SKM-1 (cell line): ENCODE data around the gene GCG.

ENCODE experiments used
- DNase-seq: peaks from one replicate; lab custom pipeline; 2025; ENCODE audit not compliant: unreplicated experiment; lab: John Stamatoyannopoulos, UW

GCG gene

DNA sequence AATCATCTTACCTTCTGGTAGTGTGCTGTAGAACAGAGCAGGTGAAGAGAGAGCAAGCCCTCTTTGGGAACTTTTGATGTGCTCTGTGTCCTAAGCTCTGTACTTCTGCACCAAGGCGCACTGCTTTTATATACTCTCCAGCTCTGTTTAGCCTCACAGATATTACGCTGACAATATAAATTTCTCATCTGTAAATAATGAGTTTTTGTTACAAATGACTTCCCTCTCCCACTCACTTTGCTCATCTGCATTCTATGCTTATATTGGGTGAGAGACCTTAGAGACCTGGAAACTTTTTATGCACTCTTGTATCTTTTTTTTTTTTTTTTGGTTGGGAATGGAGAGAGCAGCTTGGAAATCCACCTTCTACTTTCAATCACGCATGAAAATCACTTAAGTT, at the start of gene GCG:
Gene GCG (minus strand): TSS at position 101 of the 400 bp plus-strand sequence. CDS start 3,069 bp downstream, outside the sequence.
- DNase-seq = no peak

GRCh38 chr2:162200636-162201035, 48.6 kb upstream of the GCG start:
- no peak for DNase-seq

DNA sequence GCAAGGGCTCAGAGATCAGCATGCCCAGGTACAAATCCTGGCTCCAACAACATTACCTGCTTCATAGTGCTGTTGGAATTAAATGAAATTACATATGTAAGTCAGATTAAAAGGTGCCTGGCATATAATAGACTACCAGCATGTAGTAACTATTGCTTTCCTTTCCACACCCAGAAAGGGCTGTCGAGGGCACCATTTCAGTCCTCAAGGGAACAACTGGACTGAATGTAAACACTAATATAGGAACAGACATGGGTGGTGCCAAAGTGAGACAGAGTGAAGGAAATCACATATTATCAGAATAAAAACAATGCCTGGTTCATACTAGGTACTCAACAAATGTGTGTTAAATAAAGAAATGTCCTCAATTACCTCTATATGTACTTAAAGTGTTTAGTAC, 47.9 kb upstream of the GCG start:
- no peak for DNase-seq

DNA sequence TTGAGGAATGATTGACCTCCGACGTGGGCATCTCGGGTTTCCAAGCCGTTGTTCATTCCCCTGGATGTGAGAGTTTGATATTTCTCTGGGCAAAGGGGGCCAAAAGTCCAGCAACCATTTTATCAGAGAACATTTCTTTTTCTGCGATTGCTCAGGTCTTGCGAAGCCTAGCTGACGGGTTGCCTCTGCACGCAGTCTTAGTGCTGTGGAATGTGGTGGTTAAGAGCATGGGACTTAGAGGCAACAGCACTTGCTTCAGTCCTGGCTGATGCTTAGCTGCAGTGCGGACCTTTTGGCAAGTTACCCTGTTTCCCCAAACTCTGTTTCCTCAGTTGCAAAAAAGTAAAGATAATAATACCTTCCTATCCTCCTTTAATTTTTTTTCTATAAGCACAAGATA, 46.2 kb upstream of the GCG start:
- DNase-seq = no peak

DNA sequence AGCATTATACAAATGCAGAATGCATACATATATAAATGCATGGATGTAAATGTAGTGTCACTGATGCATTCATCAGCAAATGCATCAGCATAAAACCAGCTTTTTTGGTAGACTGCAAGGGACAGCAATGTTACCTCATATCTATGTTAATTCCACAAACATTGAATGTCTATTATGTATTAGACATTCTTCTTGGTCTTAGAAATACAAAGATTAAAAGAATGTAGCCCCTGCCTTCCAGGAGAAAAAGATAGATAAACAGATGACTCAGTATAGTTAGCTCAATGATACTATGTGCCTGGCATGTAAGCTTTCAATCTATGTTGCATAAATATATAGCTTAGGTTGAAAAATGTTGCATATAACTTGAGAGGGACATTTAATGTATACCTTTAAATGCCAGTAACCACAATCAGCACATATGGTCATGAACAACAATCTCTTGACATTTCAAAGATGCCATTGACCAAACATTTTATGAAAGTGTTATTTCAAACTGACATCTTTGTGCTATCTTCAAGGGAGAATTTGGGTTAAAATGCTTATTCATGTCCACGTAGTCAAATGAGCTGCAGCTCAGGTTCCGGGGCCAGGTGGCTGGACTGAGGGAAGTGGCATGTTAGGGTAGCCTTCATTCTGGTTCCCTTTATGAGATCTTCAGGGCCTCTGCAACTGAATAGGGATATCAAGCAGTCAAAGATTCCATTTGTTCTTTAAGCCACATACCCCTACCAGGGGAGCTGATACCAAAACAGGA, 45.2 kb upstream of the GCG start:
- no peak for DNase-seq

DNA sequence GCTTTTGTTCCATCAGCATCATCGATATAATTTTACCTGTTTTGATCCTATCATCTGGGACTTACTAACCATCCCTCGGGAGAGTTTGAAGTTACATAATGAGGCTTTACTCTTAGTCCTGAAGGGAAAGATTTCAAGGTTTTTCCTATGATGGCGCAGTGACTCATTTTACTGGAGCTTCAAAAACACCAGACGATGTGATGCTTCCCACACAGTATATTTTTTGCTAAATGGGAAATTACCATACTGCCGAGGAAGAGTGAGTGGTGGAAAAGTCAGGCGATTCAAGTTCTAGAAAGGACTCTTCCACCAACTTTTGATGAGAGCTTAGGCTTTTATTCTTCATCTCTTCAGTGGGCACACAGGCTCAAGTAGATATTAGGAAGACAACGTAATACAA, 44.6 kb upstream of the GCG start:
- DNase-seq = no peak

DNA sequence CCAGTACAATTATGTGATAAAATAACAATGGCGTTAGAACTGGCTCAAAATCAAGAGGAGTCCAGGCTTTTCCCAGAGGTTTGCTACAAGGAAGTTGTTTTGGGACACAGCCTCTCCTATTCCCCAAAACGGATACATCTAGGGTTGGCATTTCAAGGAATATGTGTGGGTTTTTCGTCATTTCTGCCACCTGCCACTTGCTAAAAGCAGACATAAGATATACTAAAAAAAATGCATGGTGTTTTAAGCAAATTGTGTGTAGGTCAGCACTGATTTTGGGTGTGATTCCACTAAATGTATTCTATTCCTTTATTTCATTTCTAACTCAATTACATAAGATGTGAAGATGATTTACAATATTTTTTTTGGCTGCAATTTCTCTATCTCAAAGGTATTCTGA, 36.4 kb upstream of the GCG start:
- no peak for DNase-seq

GRCh38 chr2:162185541-162186232, 33.6 kb upstream of the GCG start:
- no peak for DNase-seq

- no peak for DNase-seq
Measured at GRCh38 chr2:162184821-162185450, 32.9 kb upstream of the GCG start.

GRCh38 chr2:162184359-162184758, 32.3 kb upstream of the GCG start:
- DNase-seq = no peak

- DNase-seq = no peak
Measured at GRCh38 chr2:162182395-162182794, 30.3 kb upstream of the GCG start.

GRCh38 chr2:162177301-162177700, 25.3 kb upstream of the GCG start:
- DNase-seq = no peak

- DNase-seq = no peak
Measured at GRCh38 chr2:162175714-162176113, 23.7 kb upstream of the GCG start.

DNA sequence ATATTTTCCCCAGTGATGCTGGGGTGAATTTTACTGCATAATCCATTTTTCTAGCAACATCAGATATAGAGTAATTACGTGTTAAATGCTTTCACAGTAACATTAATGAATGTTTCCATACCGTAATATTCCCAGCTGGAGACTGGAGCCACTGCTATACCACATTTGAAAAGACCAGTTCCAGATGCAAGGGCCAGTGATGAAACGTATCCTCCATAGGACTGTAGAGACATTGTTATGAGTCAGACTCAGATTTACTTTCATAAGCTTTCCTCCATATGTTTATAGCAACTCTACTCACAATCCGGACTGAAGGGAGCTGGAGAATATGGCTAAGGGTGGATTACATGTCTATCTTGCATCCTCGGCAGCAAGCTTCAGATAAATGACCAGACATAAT, 22.7 kb upstream of the GCG start:
- no peak for DNase-seq

- no peak for DNase-seq
Measured at GRCh38 chr2:162172802-162173370, 20.8 kb upstream of the GCG start.

- DNase-seq = no peak
Measured at GRCh38 chr2:162166745-162167144, 14.7 kb upstream of the GCG start.

- no peak for DNase-seq
Measured at GRCh38 chr2:162166174-162166573, 14.1 kb upstream of the GCG start.

DNA sequence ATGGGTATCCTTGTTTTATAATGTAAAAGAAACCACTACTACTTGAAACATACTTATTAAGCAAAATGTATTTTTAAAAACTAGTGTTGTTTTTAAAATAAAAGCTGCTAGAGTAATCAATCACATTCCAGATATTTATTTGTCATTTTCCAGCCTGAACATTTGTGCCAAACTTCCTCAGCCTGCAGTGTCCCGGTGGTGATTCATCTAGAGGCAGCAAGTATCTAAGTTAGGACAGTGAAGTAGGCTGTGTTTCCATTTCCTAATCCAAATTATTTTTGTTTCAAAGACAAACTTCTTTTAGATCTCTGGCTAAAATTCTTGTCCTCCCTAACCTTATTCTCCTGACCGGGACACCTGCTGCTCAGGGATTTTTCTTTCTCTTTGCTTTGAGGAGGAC, 12.8 kb upstream of the GCG start:
- DNase-seq = no peak

DNA sequence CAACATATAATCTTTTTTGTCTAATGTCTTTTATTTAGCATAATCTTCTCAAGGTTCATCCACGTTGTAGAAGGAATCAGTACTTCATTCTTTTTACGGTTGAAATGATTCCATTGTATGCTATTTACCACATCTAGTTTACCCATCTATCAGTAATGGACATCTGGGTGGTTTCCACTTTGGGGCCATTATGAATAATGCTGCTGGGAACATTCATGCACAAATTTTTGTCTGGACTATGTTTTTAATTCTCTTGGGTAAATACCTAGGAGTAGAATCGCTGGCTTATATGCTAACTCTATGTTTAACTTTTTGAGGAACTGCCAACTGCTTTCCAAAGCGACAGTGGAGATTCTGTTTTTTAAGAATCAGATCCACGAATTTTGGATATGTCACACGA, 7.4 kb upstream of the GCG start:
- DNase-seq = no peak

- DNase-seq = no peak
Measured at GRCh38 chr2:162156149-162156548, 4.1 kb upstream of the GCG start.

- no peak for DNase-seq
Measured at GRCh38 chr2:162155093-162155492, 3.0 kb upstream of the GCG start.
